ENCODE results near the gene KIAA1614. TPM values are rescaled to one million over a fixed set of nuclear protein-coding genes. Genes with fewer than 3 reads are reported as not detected.

The KIAA1614 gene
- polyA plus RNA-seq, 3 donors = 6.3 to 8.1 (median 7.6) TPM

GRCh38 chr1:180906511-180906910 is 6.2 kb upstream of the KIAA1614 start:
- no peak for DNase-seq (ENCODE audit: low read depth in 3 of 3, low spot score in 2 of 3)

GRCh38 chr1:180907313-180908055 is 5.2 kb upstream of the KIAA1614 start:
- DNase-seq (ENCODE audit: low read depth in 3 of 3, low spot score in 2 of 3) = no peak

GRCh38 chr1:180908074-180908765 is 4.5 kb upstream of the KIAA1614 start:
- DNase-seq (ENCODE audit: low read depth in 3 of 3, low spot score in 2 of 3) = no peak

- DNase-seq (ENCODE audit: low read depth in 3 of 3, low spot score in 2 of 3) = no peak
Measured at GRCh38 chr1:180909005-180909414, 3.7 kb upstream of the KIAA1614 start.

GRCh38 chr1:180909462-180909976 is 3.2 kb upstream of the KIAA1614 start:
- DNase-seq (ENCODE audit: low read depth in 3 of 3, low spot score in 2 of 3) = no peak

GRCh38 chr1:180911640-180912191 is 981 bp upstream of the KIAA1614 start:
- peak in 1 of 3 donors; percentile 10 for DNase-seq (ENCODE audit: low read depth in 3 of 3, low spot score in 2 of 3)

- DNase-seq (ENCODE audit: low read depth in 3 of 3, low spot score in 2 of 3) = peak in 2 of 3 donors; percentile 23 to 50
Measured at GRCh38 chr1:180912211-180912800, 391 bp upstream of the KIAA1614 start.

- no peak for DNase-seq (ENCODE audit: low read depth in 3 of 3, low spot score in 2 of 3)
Measured at GRCh38 chr1:180915426-180915965, 2.8 kb downstream of the KIAA1614 start.

GRCh38 chr1:180916012-180916770 is 3.5 kb downstream of the KIAA1614 start:
- no peak for DNase-seq (ENCODE audit: low read depth in 3 of 3, low spot score in 2 of 3)

GRCh38 chr1:180916771-180917170 is 4.1 kb downstream of the KIAA1614 start:
- DNase-seq (ENCODE audit: low read depth in 3 of 3, low spot score in 2 of 3) = no peak

- no peak for DNase-seq (ENCODE audit: low read depth in 3 of 3, low spot score in 2 of 3)
Measured at GRCh38 chr1:180917306-180918065, 4.8 kb downstream of the KIAA1614 start.

GRCh38 chr1:180918519-180918918 is 5.8 kb downstream of the KIAA1614 start:
- DNase-seq (ENCODE audit: low read depth in 3 of 3, low spot score in 2 of 3) = no peak

GRCh38 chr1:180919183-180919700 is 6.5 kb downstream of the KIAA1614 start:
- no peak for DNase-seq (ENCODE audit: low read depth in 3 of 3, low spot score in 2 of 3)

- DNase-seq (ENCODE audit: low read depth in 3 of 3, low spot score in 2 of 3) = no peak
Measured at GRCh38 chr1:180920193-180920592, 7.5 kb downstream of the KIAA1614 start.

- no peak for DNase-seq (ENCODE audit: low read depth in 3 of 3, low spot score in 2 of 3)
Measured at GRCh38 chr1:180920702-180921101, 8.0 kb downstream of the KIAA1614 start.

- DNase-seq (ENCODE audit: low read depth in 3 of 3, low spot score in 2 of 3) = no peak
Measured at GRCh38 chr1:180921386-180921785, 8.7 kb downstream of the KIAA1614 start.

GRCh38 chr1:180921891-180922630 is 9.4 kb downstream of the KIAA1614 start:
- DNase-seq (ENCODE audit: low read depth in 3 of 3, low spot score in 2 of 3) = no peak

GRCh38 chr1:180922631-180923015 is 9.9 kb downstream of the KIAA1614 start:
- no peak for DNase-seq (ENCODE audit: low read depth in 3 of 3, low spot score in 2 of 3)

Measured in right renal cortex interstitium (tissue), 3 donors.